Measurements from ENCODE around the gene PAFAH2. TPM values are rescaled to one million over a fixed set of nuclear protein-coding genes. Genes with fewer than 3 reads are reported as not detected.

The PAFAH2 gene
- total RNA-seq, 1 experiment from 2014 or later, result 12.4 TPM

GRCh38 chr1:25971066-25971810, 26.6 kb downstream of the PAFAH2 start:
- Histone ChIP-seq H2AK5ac (ENCODE audit: insufficient read length, low read length) (no peak overlapping the region), H4K5ac (ENCODE audit: insufficient read length, low read depth, low read length) (no peak overlapping the region), H3K27ac (ENCODE audit: insufficient read length, low read depth, low read length) (no peak overlapping the region), H3K79me1 (ENCODE audit: insufficient read depth, low read depth, low read length, poor library complexity, severe bottlenecking) (no peaks in the 10 kb centered on the region), H3K14ac (ENCODE audit: insufficient read depth, low read length) (no peak overlapping the region), H3T11ph (ENCODE audit: low read length) (no peak overlapping the region), H2AFZ (ENCODE audit: low read length) (no peak overlapping the region), H4K91ac (ENCODE audit: insufficient read length, low read depth, low read length) (no peak overlapping the region), H4K20me1 (ENCODE audit: control insufficient read depth, insufficient read depth, insufficient read length) (no peaks in the 10 kb centered on the region), H2BK20ac (ENCODE audit: low read depth, low read length, poor library complexity, severe bottlenecking) (no peak overlapping the region), H2BK120ac (ENCODE audit: low read depth, low read length, poor library complexity, severe bottlenecking) (no peak overlapping the region), H4K8ac (replicated peaks; ENCODE audit: insufficient read length, low read depth, low read length) (no peak overlapping the region), H2BK15ac (ENCODE audit: low read depth, low read length) (no peak overlapping the region), H3K4me2 (ENCODE audit: insufficient read depth, insufficient read length, low read length) (no peak overlapping the region), H3K4me1 (ENCODE audit: insufficient read depth, low read length) (no peaks in the 10 kb centered on the region), H2BK5ac (ENCODE audit: insufficient read length, low read length) (no peak overlapping the region), H2BK12ac (ENCODE audit: insufficient read length, low read depth, low read length) (no peak overlapping the region), H3K79me2 (ENCODE audit: insufficient read depth, low read length) (no peaks in the 10 kb centered on the region), H3K27me3 (ENCODE audit: insufficient read depth, low read length) (no peaks in the 10 kb centered on the region), H3K9ac (ENCODE audit: extremely low read depth, insufficient read length, low read length) (no peak overlapping the region), H3K56ac (ENCODE audit: insufficient read length, low read depth, low read length) (no peak overlapping the region), H3K23me2 (ENCODE audit: insufficient read length, low read depth, low read length, poor library complexity, severe bottlenecking) (no peaks in the 10 kb centered on the region), H3K4ac (ENCODE audit: low read depth, low read length) (no peak overlapping the region), H3K23ac (ENCODE audit: insufficient read length, low read depth, low read length) (no peak overlapping the region), H3K18ac (ENCODE audit: insufficient read length, low read depth, low read length) (no peak overlapping the region), H3K9me3 (ENCODE audit: control insufficient read depth, low read depth, low read length) (no peaks in the 10 kb centered on the region)
- H3K9me3 Mint-ChIP-seq, result no peaks in the 10 kb centered on the region
- no peak for TF ChIP-seq CTCF (conservative IDR thresholded peaks at IDR 0.05)
- no peak overlapping the region for H3K4me3 Mint-ChIP-seq
- no CpG with 5 or more reads among the region's 8 CpGs for WGBS (ENCODE audit: extremely low coverage, insufficient read length, low lambda C conversion rate)
- DNase-seq, result peak; percentile 28
- peaks cover 15 to 18% of the 10 kb centered on the region in 2 experiments for H3K4me1 Mint-ChIP-seq
- H3K36me3 Mint-ChIP-seq (ENCODE audit: insufficient read depth in 1 of 3, low read depth in 3 of 3), result peaks cover 9 to 70% (median 66%) of the 10 kb centered on the region in 3 experiments; a peak in 6 of 7 replicates
- H3K27me3 Mint-ChIP-seq (ENCODE audit: low read depth), result peaks cover 33% of the 10 kb centered on the region
- H3K27ac Mint-ChIP-seq, result 0 out of 7 replicates have a peak overlapping the region, but pooled peaks of 1 of the 3 experiments have one; percentile 0

Measured in H9 (cell line).